Ovary (tissue), 9 donors: ENCODE data around the gene OTC. TPM values are rescaled to one million over a fixed set of nuclear protein-coding genes. Genes with fewer than 3 reads are reported as not detected.

ENCODE experiments used
- DNase-seq, 5 donors: peaks; one replicate each; pipeline ENCODE4 v3.0.0-alpha.2; 2019 to 2020
- H3K27ac ChIP-seq, 2 donors: fragments of 200-600 bp; one replicate each; pipeline versions ENCODE4 v1.5.1 to v1.8.0; 2019 to 2022
- H3K27me3 ChIP-seq: fragments of 200-600 bp; one replicate; pipeline ENCODE4 v1.8.0; 2022
- H3K36me3 ChIP-seq: fragments of 200-600 bp; sonication (generic); one replicate; pipeline ENCODE4 v1.5.1; 2019
- H3K4me1 ChIP-seq: one replicate; pipeline ENCODE4 v1.8.1; 2013; ENCODE audit warnings: mild to moderate bottlenecking, moderate library complexity; ENCODE audit not compliant: insufficient read depth
- H3K4me3 ChIP-seq: fragments of 200-600 bp; sonication (generic); one replicate; pipeline ENCODE4 v1.5.1; 2017
- H3K9me3 ChIP-seq, 2 donors: fragments of 200-600 bp in 1 of 2; sonication (generic) in 1 of 2; one replicate each; pipeline versions ENCODE4 v1.5.1 to v1.8.1; 2013 to 2019; ENCODE audit warnings: mild to moderate bottlenecking in 1 of 2, moderate library complexity in 1 of 2
- EP300 ChIP-seq: sonication (generic); formaldehyde crosslinking; IDR thresholded peaks from one replicate; pipeline ENCODE4 v1.6.1; 2017; ENCODE audit warnings: antibody characterized with exemption
- POLR2A ChIP-seq: fragments of 450-650 bp; IDR thresholded peaks from one replicate; pipeline ENCODE4 v1.6.1; 2017; ENCODE audit warnings: antibody characterized with exemption, mild to moderate bottlenecking, moderate library complexity
- WGBS, 3 donors: extraction: QIAGEN DNeasy Blood & Tissue Kit in 1 of 3; methylation state at CpG; one replicate each; pipeline versions ENCODE4 v1.1.5 to v1.1.7; 2013 to 2017; 5-methylcytosine and 5-hydroxymethylcytosine counted together
- intact Hi-C, 4 donors: fragments of 100-400 bp; cut with DNase I; formaldehyde crosslinking; loops; one replicate each; pipeline versions ENCODE4 v1.11.0 to v1.15.1; 2022 to 2023
- polyA plus RNA-seq, 2 donors: library from polyadenylated mRNA; stranded (reverse); fragments of 200-250 nt in 1 of 2; fragments of 350-450 nt in 1 of 2; fragmentation: Illumina TruSeq in 1 of 2; extraction: RNeasy Lipid Tissue Mini Kit (QIAGEN cat#74804) in 1 of 2; gene quantifications; one replicate each; pipeline ENCODE4 v1.2.3, GENCODE V29; 2013 to 2014
- total RNA-seq, 7 donors: library from RNA; depleted of rRNA in 2 of 7; stranded (reverse); fragments of >200 nt in 2 of 7; fragmentation: NEBNext Ultra II Directional in 3 of 7; extraction: Animal tissue kit (Norgen Biotek cat#: 25700) in 3 of 7; gene quantifications; one replicate each; pipeline versions ENCODE4 v1.1.0 to v1.2.4, GENCODE V29; 2016 to 2023
- TF ChIP-seq, protein P1 (sequence below), 3 donors: fragments of 450-650 bp in 2 of 3; fragments of 200-600 bp in 1 of 3; IDR thresholded peaks; one replicate each; pipeline versions ENCODE4 v1.5.1 to v1.8.0; 2016 to 2022; ENCODE audit warnings: antibody characterized with exemption in 3 of 3, mild to moderate bottlenecking in 1 of 3
- donor health status: DM: no; HTN: no; CAD: no; lungs with moderate emphysema.
- donor health status: DM: no; HTN: no; CAD: no.
- donor health status: Bipolar disorder and iron deficiency.
- donor health status: DM: yes; HTN: yes; CAD: no.
- donor health status: DM: no; HTN: no; CAD: no.
- donor health status: DM: yes; HTN: yes; CAD: no.

OTC gene
- total and polyA plus RNA-seq, 9 donors = 0.18 to 2.2 (median 0.34) TPM; not detected in 4

DNA sequence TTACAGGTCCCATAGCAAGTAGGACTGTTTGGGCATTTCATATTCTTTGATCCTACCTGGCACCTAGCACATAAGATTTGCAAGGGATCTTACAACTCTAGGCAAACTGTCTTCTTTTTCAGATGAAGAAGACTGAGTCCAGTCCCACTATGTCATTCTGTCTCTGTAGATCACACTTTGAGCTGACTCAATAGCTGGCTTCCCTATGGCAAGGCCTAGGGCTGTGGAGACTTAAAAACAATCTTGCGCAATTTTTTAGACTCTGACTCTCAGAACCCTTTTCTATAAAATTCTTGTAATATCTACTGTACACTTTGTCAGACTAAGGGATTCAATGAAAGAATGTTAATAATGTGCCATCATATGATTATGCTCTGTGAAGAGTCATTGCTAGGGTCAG is 26.7 kb downstream of the OTC start:
- H3K36me3 ChIP-seq = no peaks in the 10 kb centered on the region
- DNase-seq = no peak
- TF ChIP-seq EP300 (no peak), POLR2A (no peak)
- TF ChIP-seq, protein P1, sequence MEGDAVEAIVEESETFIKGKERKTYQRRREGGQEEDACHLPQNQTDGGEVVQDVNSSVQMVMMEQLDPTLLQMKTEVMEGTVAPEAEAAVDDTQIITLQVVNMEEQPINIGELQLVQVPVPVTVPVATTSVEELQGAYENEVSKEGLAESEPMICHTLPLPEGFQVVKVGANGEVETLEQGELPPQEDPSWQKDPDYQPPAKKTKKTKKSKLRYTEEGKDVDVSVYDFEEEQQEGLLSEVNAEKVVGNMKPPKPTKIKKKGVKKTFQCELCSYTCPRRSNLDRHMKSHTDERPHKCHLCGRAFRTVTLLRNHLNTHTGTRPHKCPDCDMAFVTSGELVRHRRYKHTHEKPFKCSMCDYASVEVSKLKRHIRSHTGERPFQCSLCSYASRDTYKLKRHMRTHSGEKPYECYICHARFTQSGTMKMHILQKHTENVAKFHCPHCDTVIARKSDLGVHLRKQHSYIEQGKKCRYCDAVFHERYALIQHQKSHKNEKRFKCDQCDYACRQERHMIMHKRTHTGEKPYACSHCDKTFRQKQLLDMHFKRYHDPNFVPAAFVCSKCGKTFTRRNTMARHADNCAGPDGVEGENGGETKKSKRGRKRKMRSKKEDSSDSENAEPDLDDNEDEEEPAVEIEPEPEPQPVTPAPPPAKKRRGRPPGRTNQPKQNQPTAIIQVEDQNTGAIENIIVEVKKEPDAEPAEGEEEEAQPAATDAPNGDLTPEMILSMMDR (IDR thresholded peaks at IDR 0.05) = no peak
- no peaks in the 10 kb centered on the region for H3K9me3 ChIP-seq
- H3K27ac ChIP-seq = no peak overlapping the region
- intact Hi-C loops = no loop called here
- no peaks in the 10 kb centered on the region for H3K4me1 ChIP-seq
- H3K27me3 ChIP-seq = no peaks in the 10 kb centered on the region
- no peak overlapping the region for H3K4me3 ChIP-seq
- WGBS, 3 donors = 98 to 100% (median 100%) methylated on average over 1 of the region's 1 CpG

DNA sequence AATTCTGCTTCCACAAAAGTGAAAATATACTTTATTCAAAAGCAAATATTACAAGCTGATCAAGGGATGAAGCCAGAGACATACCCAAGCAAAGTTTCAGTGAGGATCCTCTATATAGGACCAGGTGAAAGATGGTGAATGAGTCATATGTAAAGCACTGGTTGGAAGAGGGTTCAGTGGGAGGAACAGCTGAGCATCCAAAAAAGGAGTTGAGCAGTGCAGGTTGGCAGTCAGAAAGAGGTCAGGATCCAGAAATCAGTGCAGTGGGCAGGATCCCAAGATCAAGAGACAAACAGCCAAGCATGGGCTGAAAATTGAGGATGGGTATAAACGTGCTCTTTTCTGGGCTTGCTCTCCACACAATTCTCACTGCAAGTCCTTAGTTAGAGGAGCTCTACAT is 30.3 kb downstream of the OTC start:
- intact Hi-C loops = no loop called here
- Histone ChIP-seq H3K4me3 (no peak overlapping the region), H3K27ac (no peak overlapping the region), H3K27me3 (no peaks in the 10 kb centered on the region), H3K4me1 (no peaks in the 10 kb centered on the region), H3K36me3 (no peaks in the 10 kb centered on the region), H3K9me3 (no peaks in the 10 kb centered on the region)
- 39 to 42% (median 39%) methylated on average over 1 of the region's 1 CpG for WGBS, 3 donors
- no peak for DNase-seq
- TF ChIP-seq EP300 (no peak), POLR2A (no peak)
- TF ChIP-seq, protein P1 (IDR thresholded peaks at IDR 0.05) = no peak

DNA sequence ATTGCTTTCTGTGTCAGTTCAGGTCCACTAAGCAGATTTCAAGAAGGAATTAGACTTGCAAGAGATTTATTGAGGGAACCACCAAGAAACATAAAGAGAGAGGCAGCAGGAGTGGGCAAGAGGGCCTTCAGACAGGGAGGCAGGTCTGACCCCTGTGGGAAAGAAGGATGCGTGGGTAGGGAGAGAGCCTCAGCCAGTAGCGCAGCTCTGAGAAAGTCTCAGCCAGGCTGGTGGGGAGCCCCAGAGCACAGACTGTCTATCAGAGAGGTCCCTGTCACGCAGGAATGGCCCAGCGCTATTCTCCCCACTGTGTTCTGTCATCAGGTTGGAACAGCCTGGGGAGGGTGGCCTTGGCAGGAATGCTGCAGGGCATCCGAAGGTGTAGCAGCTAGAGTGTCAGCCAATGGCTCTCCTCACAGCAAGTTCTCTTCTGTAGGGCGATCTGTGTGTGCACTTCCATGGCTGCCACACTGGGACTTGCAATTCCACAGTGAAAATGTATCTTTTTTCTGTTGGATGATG is 48.0 kb downstream of the OTC start:
- intact Hi-C loops = no loop called here
- 60 to 64% (median 60%) methylated on average over 6 of the region's 6 CpGs for WGBS, 3 donors
- no peaks in the 10 kb centered on the region for H3K36me3 ChIP-seq
- H3K27me3 ChIP-seq = no peaks in the 10 kb centered on the region
- no peak for DNase-seq
- H3K4me3 ChIP-seq = no peak overlapping the region
- H3K4me1 ChIP-seq = no peaks in the 10 kb centered on the region
- TF ChIP-seq POLR2A (no peak), EP300 (no peak)
- TF ChIP-seq, protein P1 (IDR thresholded peaks at IDR 0.05) = no peak
- H3K27ac ChIP-seq = no peak overlapping the region
- H3K9me3 ChIP-seq = no peaks in the 10 kb centered on the region

DNA sequence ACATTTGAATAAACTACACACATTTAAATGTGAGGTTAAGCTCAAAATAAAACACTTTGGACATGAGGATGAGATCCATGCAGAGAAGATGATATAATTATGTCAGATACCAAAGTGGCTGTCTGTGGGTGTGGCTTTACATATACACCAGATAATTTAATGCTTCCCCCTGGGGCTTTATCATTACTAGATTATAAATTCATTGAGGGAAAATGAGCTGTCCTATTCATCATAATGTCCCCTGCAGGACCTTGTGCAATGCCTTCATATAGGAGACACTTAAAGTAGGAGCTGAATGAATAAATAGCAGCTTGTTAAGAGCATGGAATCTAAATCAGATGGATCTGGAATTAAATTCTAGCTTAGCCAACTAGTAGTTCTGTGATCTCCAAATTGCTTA is 49.7 kb downstream of the OTC start:
- H3K27ac ChIP-seq = no peak overlapping the region
- H3K36me3 ChIP-seq = no peaks in the 10 kb centered on the region
- H3K9me3 ChIP-seq = no peaks in the 10 kb centered on the region
- intact Hi-C loops = no loop called here
- TF ChIP-seq POLR2A (no peak), EP300 (no peak)
- TF ChIP-seq, protein P1 (IDR thresholded peaks at IDR 0.05) = no peak
- H3K4me3 ChIP-seq = no peak overlapping the region
- no peaks in the 10 kb centered on the region for H3K27me3 ChIP-seq
- no peaks in the 10 kb centered on the region for H3K4me1 ChIP-seq
- no peak for DNase-seq
